Measurements from ENCODE around the gene MACROD2.

The MACROD2 gene

DNA sequence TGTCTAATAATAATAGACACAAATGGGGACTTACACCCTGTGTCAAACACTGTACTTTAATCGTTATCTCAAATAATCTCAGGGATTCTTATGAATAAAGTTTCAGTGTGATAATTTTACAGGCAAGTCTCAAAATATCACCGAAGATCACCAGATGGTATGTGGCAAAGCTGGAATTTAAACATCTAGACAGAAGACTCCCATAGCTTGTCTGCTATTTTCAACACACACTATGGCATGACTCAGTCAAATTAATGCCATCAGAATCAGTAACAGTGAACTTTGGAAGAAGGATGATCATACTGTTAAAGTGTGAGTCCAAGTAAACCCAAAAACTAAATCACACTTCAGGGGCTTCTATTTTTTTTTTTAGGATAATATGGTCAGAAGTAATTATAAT is 1209.7 kb downstream of the MACROD2 start:
- no peak for DNase-seq

DNA sequence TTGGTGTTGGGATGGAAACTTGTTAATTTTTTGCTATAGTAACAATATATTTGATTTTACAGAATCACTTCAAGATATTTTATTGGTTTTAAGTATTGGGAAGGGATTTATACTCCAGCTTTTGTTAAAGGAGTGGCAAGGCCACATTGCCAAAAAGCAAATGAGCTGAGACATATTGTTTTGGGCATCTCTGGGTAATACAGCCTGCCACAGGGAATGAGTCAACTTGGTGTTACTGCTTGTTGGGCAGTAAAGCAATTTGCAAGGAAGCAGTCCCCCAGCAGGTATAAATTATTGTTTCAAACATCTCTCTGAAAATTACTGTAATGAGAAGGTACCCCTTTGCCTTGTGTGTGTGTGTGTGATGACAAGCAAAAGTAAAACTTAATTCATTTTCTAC is 1210.4 kb downstream of the MACROD2 start:
- no peak for DNase-seq

DNA sequence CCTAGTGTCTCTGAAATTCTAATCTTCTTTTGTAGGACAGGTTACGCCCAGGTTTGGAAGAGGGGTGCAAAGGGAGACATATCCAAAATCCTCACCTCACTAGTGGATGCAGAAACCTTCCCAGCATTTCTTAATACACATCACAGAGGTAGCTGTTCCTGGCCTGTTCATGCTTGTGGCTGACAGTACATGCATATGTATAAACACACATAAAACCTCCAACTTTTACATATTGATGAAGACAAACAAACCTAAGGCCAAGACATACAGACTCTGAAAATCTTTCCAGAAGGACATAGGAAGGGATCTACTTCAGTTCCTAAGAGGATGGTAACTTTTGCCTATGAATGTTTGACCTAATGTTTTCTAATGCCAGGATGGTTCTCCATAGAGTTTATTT is 1214.2 kb downstream of the MACROD2 start:
- DNase-seq: no peak

DNA sequence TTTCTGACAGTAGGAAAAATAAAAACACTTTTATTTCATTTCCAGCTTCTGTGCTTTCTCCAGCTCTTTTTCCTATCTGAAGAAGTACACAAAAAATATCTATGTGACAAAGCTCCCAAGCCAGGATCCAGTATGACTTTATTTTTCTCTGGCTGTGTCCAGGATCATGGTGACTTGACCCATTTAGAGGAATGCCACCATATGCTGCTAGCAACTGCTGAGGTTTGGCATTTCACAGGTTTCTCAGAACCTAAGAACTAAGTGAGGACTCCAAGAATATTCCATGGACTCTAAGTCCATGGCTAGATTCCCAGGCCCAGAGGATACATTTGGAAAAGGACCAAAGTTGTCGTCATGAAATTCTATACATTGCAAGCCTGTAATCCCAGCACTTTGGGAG is 1218.7 kb downstream of the MACROD2 start:
- DNase-seq: no peak

DNA sequence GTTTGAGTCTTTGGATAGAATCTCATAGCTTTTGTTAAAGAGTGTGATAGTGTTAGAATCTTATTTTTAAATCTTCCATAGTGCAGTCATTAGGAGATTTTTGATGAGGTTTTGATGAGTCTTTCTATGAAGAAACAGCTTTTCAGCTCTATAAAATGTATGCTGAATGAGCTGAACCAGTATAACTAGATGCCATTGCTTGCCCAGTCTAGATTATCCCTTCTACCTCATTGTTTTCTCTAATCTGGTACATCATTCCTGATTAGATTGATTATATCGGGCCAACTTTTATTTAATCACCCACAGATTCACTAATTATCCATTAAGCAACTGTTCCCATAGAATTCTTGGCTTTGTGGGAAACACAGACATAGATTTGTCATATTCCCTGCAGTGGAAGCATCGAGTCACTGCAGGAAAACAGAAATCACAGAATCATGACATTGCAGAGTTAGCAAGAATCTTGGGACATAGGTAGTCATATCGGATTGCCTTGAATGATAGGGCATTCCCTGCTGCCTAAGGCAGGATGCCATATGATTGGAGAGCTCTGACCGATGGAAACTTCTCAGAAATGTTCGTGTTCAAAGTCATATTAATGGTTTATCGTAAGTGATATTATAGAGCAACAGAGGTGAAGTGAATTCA is 1224.8 kb downstream of the MACROD2 start:
- DNase-seq: no peak

DNA sequence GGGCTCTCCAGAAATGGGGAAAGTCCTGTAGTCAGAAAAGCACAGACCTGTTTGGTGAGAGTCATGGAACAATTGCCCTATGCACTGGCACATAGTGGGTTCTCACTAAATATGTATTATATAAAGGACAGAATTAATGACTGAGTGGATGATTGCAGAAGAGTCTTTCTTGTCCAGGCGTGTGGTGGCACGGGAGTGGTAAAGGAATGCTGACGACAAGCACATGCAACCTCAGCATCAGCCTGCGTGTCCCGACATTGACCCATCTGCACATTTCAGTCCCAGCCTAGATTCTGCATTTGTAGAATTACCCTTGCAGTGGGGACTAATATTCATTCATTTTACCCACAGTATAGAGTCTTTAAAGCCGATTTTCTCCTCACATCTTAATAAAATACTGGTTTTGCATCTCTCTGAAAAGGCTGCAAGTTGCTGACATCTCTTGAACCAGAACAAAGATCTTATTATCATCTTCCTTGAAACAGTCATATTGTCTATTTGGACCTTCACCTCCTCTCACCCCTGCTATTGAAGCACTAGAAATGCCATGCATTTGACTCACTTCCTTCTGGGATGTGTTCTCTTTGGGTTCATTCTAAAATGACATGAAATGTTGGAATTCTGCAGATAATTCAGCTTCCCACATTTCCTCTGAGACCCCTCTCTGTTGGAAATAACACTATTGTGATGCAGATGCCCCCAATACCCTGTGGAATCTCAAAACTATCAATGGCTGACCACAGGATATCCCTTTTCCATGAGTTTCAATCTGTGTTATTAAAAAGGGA is 1225.7 kb downstream of the MACROD2 start:
- DNase-seq: no peak

DNA sequence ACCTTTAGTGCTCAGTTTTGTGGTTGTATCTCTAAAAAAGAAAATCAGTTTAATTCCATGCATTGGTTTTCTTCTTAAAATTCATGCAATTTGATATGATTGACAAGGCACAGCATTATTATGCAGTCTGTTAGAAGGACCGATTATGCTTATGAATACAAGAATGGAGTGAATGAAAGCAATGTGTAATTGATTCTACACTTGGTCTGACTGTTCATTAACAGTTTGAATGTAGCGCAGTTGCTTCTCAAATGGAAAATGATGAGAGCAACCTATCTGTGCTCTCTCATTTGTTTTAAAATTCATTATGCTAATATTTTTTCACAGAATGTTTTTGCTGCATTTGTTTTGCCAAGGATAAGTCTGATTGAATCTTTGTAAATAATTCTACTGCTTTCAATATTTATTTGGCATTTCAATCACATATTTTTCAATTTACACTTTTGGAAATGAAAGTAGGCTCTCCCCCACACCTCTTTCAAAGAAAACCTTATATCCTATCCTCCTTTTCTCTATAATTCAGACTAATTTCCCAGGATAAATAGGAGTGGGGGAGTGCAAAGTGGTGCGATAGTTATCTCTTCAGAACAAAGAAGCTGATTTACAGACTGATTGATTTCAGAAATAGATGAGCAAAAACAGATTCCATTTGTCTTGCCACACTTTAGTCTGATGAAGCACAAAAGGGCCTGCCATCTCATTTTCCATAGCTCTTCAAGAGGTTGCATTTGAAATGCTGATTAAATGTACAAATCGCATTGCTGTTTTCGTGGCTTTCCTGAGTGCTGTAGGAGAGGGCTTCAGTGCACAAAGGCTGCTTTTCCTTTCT is 1227.4 kb downstream of the MACROD2 start:
- no peak for DNase-seq

DNA sequence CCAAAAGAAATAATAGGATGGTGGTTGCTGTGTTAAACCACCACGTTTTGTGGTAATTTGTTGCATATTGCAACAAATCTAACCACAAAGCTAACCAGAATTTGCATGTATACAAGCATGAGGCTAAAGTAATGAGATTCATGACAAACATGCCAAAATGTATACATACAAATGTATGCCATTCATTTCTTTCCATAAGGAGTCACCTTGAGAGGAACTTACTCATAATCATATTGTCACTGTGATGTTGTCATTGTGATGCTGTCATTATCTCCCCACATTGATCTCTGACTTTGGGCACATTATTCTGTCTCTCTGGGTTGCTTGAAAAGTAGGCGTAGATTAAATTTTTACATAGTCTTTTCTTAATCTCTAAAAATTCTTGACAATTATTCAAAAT is 1228.9 kb downstream of the MACROD2 start:
- DNase-seq: no peak

DNA sequence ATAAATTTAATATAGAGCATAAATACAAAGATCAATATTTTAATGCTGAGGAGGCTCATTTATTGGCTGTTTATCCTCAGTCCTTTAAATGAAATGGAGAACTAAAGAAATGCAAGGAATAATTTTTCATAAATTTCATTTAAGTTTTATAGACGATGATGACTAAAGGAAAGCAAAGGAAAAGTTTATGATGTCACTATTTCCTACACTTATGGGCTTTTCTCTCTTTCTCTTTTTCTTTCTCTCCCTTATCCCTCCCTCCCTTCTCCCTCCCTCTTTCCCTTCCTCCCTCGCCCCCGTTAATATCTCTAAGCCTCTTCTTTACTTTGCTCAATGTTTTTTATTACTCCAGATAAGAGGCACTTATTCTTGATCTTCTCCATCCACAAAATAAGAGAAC is 1231.8 kb downstream of the MACROD2 start:
- DNase-seq: no peak

DNA sequence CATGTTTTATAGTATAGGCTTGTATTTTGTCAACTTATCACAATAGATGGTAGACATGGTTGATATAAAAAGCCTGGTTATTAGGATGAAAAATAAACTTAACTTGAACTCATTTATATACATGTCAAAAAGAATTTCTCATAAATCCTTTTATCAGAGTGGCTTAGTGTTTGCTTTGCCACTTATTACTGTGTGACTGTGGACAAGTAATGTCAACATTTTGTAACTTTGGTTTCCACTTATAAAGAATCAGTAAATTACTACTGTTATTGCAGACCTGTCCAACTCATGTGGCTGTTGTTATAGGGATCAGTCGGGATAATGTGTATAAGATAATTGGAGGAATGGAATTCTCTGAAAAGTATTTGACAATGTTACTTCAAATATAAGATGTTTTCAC is 1236.9 kb downstream of the MACROD2 start:
- no peak for DNase-seq

DNA sequence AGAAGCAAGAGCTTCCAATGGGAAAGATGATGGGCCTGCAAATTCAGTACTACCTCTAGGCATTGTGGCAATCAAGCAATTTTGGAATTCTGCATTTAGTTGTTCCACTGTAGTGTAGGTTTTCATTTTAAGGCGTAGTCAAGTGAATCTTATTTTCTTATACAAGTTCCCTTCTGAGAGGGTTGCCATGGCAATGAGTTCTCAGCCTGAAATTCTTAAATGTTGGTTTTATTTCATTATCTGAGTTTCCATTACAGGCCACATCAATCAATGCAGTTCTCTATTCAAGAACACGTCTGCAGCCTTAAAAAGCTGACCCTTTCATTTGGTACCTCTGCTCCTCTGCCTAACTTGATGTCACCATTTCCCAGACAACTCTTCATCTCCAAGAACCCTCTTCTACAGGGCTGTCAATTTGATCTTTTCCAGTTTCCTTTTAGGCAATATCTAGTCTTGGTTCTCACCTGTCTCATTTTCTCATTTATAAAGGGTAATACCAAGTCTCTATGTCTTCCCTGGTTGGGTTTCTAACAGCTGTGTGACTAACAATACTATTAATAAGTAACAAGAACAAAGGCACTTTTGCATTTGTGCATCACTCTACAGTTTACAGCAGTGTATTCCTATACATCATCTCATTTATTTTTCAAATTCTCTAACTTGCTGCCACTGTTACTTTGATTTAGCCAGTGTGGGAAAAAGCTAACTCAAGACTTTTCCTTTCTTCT is 1240.3 kb downstream of the MACROD2 start:
- no peak for DNase-seq

DNA sequence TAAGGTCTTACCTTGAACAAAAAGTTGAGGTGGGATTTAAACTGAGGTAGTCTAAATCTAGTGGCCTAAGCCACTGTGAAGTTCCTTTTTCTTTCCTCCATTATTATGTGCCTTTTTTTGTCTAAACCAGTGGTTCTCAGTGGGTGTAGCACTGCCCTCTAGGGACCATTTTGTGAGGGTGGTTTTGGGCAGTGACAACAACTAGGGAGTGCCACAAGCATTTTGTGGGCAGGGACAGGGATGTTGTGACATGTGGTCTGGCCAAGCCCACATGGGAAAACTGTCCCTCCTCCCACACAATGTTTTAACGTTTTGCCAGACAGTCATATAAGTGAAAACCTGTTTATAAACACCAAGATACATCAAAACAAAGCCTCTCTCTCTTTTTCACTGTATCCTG is 1241.5 kb downstream of the MACROD2 start:
- no peak for DNase-seq

DNA sequence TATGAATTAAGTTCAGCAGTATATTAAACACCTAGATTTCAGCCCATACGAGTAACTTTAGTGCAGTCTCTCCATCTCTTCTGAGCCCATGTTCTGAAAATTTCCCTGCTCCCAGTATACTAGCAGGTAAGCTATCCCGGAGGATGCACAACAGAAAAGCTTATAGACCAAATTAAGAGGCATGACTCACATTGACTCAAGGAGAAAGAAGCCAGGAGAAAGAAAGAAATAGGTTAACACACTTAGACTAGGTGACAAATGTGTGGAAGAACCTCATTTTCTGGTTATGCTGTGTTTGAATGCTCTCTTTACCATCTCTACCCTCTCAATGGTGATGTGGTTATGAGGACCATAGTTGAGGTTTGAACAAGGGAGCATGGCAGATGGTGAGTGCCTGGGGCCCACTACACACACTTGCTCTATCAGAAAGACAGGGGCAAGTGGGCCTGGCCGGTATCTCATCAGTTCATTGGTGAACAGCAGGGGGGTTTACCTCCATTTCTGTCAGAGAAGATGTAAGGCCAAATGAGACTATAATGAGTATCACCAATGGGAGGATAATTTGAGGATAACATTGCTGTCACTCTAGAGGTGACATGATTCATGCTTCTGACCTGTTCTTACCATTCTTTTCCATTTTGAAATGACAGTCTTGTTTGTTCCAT is 1244.4 kb downstream of the MACROD2 start:
- no peak for DNase-seq

DNA sequence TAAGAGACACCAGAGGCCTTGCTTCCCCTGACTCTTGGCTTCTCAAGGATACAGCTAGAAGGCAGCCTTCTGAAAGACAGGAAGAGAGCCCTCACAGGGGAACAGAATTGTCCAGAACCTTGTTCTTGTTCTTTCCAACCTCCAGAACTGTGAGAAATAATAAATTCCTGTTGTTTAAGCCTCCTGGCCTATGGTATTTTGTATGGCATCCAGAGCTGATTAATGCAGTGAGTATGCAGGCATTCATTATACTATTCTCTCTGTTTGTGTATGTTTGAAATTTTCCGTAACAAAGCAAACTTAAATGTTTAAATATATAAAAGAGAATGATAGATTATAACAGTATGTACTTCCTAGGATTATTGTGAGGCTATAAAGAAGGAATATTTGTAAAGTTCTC is 1245.5 kb downstream of the MACROD2 start:
- DNase-seq: no peak

DNA sequence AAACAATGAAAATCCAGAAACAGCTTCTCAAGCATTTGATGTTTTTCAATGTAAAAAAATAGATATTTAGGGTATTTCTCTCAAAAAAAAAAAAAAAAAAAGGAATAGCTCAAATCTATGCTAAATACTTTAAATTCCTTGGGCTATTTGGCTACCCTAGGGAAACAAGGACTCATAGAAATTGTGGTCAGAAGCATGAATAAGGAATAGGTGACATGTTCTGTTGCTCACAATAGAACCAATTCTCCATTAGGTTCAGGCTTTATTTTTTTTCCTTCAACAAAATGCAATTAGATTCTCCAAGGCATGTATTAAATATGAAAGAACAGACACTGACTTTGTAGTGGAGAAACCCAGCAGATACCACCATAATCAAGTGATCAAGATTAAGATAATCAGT is 1246.4 kb downstream of the MACROD2 start:
- no peak for DNase-seq

DNA sequence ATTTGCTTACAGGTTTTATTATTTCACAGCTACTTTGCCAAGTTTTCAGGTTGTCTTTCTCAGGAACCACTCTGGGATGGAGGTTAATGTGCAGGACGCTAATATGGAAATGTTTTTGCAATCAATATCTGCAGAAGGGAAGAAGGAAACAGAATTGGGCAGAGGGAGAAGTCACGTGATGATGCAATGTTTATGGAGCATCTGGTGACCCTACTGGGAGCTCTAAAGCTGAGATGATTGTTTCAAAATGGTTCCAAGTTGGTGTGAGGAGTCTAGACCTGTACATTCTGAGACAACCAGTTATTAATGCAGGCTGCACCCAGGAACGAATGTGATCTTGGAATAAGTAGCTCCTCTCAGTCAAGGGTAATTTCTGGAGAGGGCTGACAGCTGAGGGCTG is 1247.5 kb downstream of the MACROD2 start:
- DNase-seq: no peak

DNA sequence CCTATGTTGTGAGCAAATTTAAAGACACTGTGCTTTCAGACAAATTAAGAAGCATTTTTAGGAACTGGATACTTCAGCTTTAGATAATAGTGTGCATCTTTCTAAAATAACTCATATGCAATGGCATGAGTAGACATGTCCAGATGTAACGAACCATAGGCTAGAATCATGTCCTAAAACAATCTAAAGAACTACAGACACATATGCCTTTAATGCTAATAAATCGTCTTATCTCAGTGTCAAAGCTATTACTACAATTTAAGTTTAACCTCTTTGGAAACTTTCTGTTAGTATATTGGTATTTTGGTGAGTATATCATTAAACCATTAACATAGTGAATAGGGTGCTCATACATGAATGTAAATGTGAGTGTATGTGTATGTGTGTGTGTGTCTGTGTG is 1250.6 kb downstream of the MACROD2 start:
- no peak for DNase-seq

DNA sequence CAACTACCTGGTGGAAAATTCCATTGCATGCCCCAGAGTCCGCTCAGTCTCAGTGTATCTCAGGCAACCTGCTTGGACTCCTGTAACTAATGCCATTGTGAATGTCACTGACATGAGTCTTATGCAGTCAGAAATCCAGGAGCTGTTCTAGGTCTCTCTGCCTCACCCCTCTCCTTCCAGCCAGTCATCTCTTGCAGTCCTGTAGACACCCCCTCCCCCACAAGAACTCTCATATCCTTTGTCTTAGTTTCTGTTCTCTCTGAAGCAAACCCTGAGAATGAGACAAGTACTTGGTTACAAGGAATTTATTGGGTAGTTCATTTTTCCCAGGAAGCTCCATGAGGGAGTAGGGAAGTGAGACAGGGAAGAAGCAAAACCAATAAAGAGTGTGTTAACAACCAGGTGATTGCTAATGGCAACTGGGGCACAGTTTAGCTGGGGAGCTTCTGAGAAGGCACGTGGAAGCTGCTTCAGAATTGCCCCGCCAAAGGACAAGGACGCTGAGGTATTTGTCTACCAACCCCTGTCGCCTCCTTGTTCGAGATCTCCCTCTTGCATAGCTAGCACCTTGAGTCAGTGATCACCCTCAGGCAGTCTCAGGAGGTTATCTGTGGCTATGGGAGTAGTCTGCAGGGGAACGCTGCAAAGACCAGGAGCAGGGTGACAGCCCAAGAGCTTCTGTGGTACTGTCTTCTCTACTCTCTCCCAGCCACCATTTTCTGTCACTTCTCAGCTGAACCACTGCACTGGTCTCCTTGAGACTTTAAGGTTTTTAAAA is 1253.5 kb downstream of the MACROD2 start:
- no peak for DNase-seq

DNA sequence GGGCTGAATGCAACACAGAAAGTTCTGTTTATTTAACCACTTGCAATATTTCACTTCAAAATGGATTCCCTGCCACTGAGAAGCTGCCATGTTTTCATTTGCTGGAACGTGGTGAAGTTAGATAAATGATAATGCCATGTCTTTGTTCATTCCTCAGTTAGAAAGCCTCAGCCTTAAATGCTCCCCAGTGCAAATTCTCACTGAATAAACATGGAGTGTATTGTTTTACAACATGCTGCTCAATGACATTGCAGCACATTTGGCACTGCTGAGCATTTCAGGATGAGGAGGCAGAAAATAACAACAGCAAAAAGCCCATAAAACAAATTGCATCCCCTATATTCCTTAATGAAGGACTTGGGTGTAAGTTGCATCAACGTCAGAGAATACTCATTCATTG is 1255.9 kb downstream of the MACROD2 start:
- DNase-seq: no peak

DNA sequence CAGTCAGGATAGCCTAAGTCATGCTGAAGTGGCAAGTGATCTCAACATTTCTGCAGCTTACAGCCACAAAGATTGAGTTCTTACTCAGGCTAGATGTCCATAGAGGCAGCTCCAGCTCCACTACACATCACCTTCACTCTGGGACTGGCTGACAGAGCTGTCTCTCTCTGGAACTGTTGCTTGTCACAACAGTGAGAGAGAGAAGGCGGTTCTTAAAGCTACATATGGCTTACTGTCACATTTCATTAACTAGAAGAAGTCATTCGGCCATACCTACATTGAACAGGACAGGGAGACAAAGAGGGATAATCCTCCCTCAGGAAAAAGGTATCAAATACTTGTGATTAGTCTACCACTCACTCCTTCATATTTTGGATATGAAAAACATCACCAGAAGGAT is 1257.0 kb downstream of the MACROD2 start:
- DNase-seq: no peak

DNA sequence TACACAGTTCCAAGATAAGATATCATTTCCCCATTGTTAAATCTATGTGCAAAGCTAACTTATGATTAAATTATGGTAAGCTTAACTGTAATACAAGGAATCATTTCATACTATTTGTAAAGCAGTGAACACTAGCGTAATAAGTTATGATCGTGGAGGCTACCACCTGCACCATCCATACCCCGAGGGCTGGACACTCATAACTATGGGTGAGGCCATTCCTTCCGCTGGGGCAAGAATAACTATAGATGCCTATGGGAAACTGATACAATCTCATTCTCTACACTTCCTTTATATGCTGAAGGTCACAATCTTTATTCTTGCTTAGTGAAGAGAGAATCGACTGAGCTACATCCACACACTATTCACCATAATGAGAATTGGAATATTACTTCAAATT is 1258.1 kb downstream of the MACROD2 start:
- DNase-seq: no peak

Data from activated effector memory CD4-positive, alpha-beta T cell treated with anti-CD3 and anti-CD28 coated beads, Interleukin-2, amount 50 U/mL, for 16 hours (primary cell).